ENCODE results near the gene TMEM219.
"Not testable (repeated sequence)": the region's sequence is repeated elsewhere in the genome, so short reads cannot be mapped to it uniquely, and the experiment has no call there.

- TF ChIP-seq POLR2A (IDR thresholded peaks at IDR 0.05) = not testable (repeated sequence)
- TF ChIP-seq, protein P1, sequence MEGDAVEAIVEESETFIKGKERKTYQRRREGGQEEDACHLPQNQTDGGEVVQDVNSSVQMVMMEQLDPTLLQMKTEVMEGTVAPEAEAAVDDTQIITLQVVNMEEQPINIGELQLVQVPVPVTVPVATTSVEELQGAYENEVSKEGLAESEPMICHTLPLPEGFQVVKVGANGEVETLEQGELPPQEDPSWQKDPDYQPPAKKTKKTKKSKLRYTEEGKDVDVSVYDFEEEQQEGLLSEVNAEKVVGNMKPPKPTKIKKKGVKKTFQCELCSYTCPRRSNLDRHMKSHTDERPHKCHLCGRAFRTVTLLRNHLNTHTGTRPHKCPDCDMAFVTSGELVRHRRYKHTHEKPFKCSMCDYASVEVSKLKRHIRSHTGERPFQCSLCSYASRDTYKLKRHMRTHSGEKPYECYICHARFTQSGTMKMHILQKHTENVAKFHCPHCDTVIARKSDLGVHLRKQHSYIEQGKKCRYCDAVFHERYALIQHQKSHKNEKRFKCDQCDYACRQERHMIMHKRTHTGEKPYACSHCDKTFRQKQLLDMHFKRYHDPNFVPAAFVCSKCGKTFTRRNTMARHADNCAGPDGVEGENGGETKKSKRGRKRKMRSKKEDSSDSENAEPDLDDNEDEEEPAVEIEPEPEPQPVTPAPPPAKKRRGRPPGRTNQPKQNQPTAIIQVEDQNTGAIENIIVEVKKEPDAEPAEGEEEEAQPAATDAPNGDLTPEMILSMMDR (IDR thresholded peaks at IDR 0.05) = not testable (repeated sequence)
Observed at GRCh38 chr16:30015450-30015849, 53.6 kb downstream of the TMEM219 start.
